Right cardiac atrium (tissue), 5 donors: ENCODE data around the gene TMCC2. TPM values are rescaled to one million over a fixed set of nuclear protein-coding genes. Genes with fewer than 3 reads are reported as not detected.
"Not testable (repeated sequence)": the region's sequence is repeated elsewhere in the genome, so short reads cannot be mapped to it uniquely, and the experiment has no call there.

Experiments used
- ATAC-seq, 2 donors: fragments of 200-7000 bp; cut with Tn5 transposase; one replicate each; pipeline versions ENCODE4 v1.8.0 to v1.9.1; 2020; ENCODE audit warnings: moderate library complexity in 2 of 2, mild to moderate bottlenecking in 1 of 2
- DNase-seq, 3 donors: peaks; one replicate each; pipeline ENCODE4 v3.0.0-alpha.2; 2020
- H3K27ac ChIP-seq: one replicate; pipeline ENCODE4 v1.5.1; 2013; ENCODE audit warnings: mild to moderate bottlenecking, low read length, control low read depth, moderate library complexity
- H3K27me3 ChIP-seq: one replicate; pipeline ENCODE4 v1.6.1; 2013; ENCODE audit not compliant: control insufficient read depth, insufficient read depth
- H3K4me1 ChIP-seq: one replicate; pipeline ENCODE4 v1.6.1; 2013; ENCODE audit warnings: low read length; ENCODE audit not compliant: control insufficient read depth, insufficient read depth
- H3K4me3 ChIP-seq: one replicate; pipeline ENCODE4 v1.5.1; 2013; ENCODE audit warnings: low read length, control low read depth
- H3K9me3 ChIP-seq: one replicate; pipeline ENCODE4 v1.6.1; 2013; ENCODE audit warnings: low read length; ENCODE audit not compliant: control insufficient read depth
- WGBS: extraction: QIAGEN DNeasy Blood & Tissue Kit; methylation state at CpG from one replicate; pipeline ENCODE4 v1.1.7; 2013; 5-methylcytosine and 5-hydroxymethylcytosine counted together
- intact Hi-C, 4 donors: fragments of 100-400 bp; cut with DNase I; formaldehyde crosslinking; loops; one replicate each; pipeline versions ENCODE4 v1.11.0 to v1.14.0; 2022 to 2023
- polyA plus RNA-seq: library from polyadenylated mRNA; stranded (reverse); fragments of 200-250 nt; gene quantifications from one replicate; pipeline ENCODE4 v1.2.3, GENCODE V29; 2013
- total RNA-seq, 4 donors: library from RNA; stranded (reverse); fragmentation: NEBNext Ultra II Directional; extraction: Animal tissue kit (Norgen Biotek cat#: 25700); gene quantifications; one replicate each; pipeline ENCODE4 v1.2.1, GENCODE V29; 2021
- donor health status: healthy with polysubstance abuse.
- donor health status: DM: no; HTN: yes; CAD: no.
- donor health status: DM: no; HTN: no; CAD: no.
- donor health status: DM: no; HTN: yes; CAD: no; lungs with severe emphysema.
- donor health status: DM: yes; HTN: yes; CAD: no.

The TMCC2 gene
- total and polyA plus RNA-seq, 5 donors, result 6.5 to 15.9 (median 14.9) TPM

DNA sequence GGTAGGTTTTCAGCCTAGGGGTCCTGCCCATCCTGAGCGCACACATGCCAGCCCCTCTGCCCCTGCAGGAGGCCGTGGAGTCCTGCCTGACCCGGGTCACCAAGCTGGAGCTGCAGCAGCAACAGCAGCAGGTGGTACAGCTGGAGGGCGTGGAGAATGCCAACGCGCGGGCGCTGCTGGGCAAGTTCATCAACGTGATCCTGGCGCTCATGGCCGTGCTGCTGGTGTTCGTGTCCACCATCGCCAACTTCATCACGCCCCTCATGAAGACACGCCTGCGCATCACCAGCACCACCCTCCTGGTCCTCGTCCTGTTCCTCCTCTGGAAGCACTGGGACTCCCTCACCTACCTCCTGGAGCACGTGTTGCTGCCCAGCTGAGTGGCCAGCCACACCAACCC, 44.0 kb downstream of the TMCC2 start:
- H3K9me3 ChIP-seq, result no peaks in the 10 kb centered on the region
- intact Hi-C loops, result loop anchor here in 2 of 4 donors (1.0 to 2.0 kb wide), 2 partner anchors 53 to 54 kb away; no protein-coding TSS in a partner anchor
- DNase-seq (no peak), ATAC-seq (no peak)
- H3K4me3 ChIP-seq, result no peak overlapping the region
- no peaks in the 10 kb centered on the region for H3K27me3 ChIP-seq
- 86% methylated on average over 18 of the region's 18 CpGs for WGBS
- H3K27ac ChIP-seq, result no peak overlapping the region
- H3K4me1 ChIP-seq, result peaks cover 10% of the 10 kb centered on the region

GRCh38 chr1:205272536-205272935, 44.8 kb downstream of the TMCC2 start:
- 84% methylated on average over 3 of the region's 3 CpGs for WGBS
- intact Hi-C loops, result loop anchor here in 1 of 4 donors (2.0 kb wide), 1 partner anchor 52 kb away; no protein-coding TSS in a partner anchor

DNA sequence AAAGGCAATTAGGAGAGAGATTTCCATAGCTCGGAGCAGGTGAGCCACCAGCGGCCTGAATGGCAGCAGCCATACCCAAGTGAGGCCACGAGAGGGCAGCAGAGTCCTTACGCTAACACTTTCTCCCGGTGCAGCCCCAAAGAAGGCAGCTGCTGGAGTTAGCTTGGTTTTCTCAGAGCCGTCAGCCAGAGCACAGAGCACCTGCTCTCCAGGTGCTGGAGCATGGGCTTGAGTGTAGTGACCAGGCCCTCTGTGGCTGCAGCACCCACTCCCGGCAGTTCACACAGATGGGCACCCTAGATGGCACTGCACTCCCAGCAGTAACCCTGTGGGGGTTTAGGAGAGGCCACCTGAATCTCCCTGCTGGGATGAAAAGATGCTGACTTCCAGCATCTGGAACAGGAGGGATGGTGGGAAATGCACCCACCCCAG, 45.8 kb downstream of the TMCC2 start:
- DNase-seq (peak; percentile 79 to 93 (median 90)), ATAC-seq (peak; percentile 71 to 76)
- no peak overlapping the region for H3K4me3 ChIP-seq
- intact Hi-C loops, result loop anchor here in 1 of 4 donors (2.0 kb wide), 1 partner anchor 51 kb away; no protein-coding TSS in a partner anchor
- WGBS, result 10% methylated on average over 7 of the region's 7 CpGs
- H3K9me3 ChIP-seq, result no peaks in the 10 kb centered on the region
- peaks cover 7% of the 10 kb centered on the region for H3K4me1 ChIP-seq
- H3K27me3 ChIP-seq, result no peaks in the 10 kb centered on the region
- no peak overlapping the region for H3K27ac ChIP-seq

More at GRCh38 chr1:205272536-205272935, 44.8 kb downstream of the TMCC2 start:
- DNase-seq, result no peak
- Histone ChIP-seq H3K4me1 (peaks cover 7% of the 10 kb centered on the region), H3K27ac (no peak overlapping the region), H3K27me3 (no peaks in the 10 kb centered on the region), H3K4me3 (no peak overlapping the region), H3K9me3 (no peaks in the 10 kb centered on the region)
- ATAC-seq, result no peak

DNA sequence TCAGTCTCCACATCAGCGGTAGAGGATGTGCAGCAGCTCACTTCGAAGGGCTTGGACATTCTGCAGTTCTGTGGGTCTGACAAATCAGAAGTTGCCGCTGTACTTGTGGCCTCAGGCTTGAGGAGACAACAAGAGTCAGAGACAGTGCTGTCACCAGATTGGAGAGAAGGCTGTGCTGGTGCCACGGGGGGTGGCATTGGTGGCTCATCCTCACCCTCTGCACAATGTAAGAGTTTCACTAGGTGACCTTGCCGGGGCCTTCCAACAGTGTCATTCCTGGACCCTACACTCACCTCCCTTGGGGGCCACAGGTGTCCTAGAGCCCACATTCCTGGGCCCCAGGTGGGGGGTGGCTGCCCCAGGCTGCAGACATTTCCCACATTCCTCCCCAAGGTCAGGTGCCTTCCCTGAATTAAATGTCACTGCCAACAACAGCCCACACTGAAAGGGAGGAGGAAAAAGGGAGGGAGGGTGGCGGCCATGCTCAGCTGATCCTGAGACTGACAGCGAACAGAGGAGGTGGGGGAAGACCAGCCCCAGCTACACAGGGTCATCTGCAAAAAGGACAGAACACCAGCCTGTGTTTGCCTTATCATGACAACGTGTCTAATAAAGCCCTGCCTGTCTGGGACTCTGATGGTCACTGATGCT, 46.4 kb downstream of the TMCC2 start:
- H3K4me1 ChIP-seq, result peaks cover 7% of the 10 kb centered on the region
- no peaks in the 10 kb centered on the region for H3K9me3 ChIP-seq
- intact Hi-C loops, result loop anchor here in 3 of 4 donors (1.0 to 2.0 kb wide), 3 partner anchors 49 to 51 kb away; no protein-coding TSS in a partner anchor
- peak in 1 of 2 donors; percentile 18 for ATAC-seq
- H3K27ac ChIP-seq, result peak overlapping the region; percentile 19
- DNase-seq, result peak in 1 of 3 donors; percentile 41
- H3K27me3 ChIP-seq, result no peaks in the 10 kb centered on the region
- H3K4me3 ChIP-seq, result no peak overlapping the region
- 67% methylated on average over 8 of the region's 8 CpGs for WGBS

DNA sequence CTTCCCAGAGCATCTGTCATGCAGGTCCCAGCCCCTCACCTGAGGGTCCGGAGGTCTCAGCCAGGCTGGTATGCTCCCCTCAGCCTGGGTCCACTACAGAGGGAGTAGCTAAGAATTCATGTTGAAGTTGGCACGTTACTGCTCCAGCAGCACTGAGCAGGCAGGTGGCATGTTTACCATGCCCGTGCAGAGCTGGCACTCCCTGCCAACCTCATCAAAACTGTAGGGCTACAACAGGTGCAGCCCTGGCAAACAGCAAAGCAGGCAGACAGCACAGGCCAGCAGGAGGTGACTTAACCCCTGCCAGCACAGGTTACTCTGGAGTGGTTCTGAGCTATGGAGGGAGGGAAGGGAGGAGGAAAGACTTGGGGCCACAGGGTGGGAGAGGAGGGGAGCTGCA, 47.4 kb downstream of the TMCC2 start:
- Histone ChIP-seq H3K27me3 (no peaks in the 10 kb centered on the region), H3K4me1 (peaks cover 7% of the 10 kb centered on the region), H3K27ac (no peak overlapping the region), H3K4me3 (no peak overlapping the region), H3K9me3 (no peaks in the 10 kb centered on the region)
- WGBS, result 84% methylated on average over 3 of the region's 3 CpGs
- intact Hi-C loops, result loop anchor here in 2 of 4 donors (2.0 kb wide), 2 partner anchors 48 to 50 kb away; no protein-coding TSS in a partner anchor
- ATAC-seq, result no peak
- DNase-seq, result peak in 1 of 3 donors; percentile 19

DNA sequence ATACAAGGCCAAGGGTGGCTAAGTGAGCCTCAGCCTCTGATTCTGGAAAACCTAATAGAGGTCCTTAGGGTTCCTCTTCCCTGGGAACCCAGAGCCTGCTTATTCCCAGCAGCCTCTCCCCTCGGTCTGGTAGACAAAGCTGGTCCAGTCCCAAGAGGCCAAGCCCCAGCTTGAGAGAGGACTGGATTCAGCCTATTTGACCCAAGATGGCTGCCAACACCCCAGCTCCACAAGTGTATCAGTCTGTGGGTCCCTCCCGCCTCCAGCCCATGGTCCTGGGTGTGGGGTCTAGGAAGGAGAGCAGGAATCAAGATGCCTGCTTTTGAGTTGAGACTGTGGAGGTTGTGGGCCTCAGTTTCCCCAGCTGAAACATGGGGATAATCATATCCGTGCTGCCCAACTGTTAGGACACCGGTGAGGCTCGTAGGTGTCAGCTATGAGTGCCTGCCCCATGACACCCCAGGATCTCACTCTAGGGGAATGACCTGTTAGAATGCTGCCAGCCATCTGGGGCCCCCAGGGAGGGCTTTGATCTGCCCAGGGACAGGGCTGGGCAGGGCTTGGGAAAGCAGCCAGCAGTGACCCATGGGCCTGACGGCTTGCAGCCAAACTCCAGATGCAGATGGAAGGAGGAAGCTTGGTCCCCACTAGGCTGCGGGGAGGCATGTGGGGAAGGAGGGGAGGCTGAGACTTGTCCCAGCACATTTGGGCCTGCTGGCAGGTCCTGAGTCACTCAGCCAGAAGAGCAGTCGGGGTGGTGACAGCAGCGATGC, 48.4 kb downstream of the TMCC2 start:
- ATAC-seq (no peak), DNase-seq (no peak)
- Histone ChIP-seq H3K4me3 (no peak overlapping the region), H3K9me3 (no peaks in the 10 kb centered on the region), H3K4me1 (peaks cover 6% of the 10 kb centered on the region), H3K27ac (no peak overlapping the region), H3K27me3 (no peaks in the 10 kb centered on the region)
- WGBS, result 78% methylated on average over 9 of the region's 9 CpGs
- intact Hi-C loops, result loop anchor here in 2 of 4 donors (2.0 kb wide), 2 partner anchors 47 to 49 kb away; no protein-coding TSS in a partner anchor

DNA sequence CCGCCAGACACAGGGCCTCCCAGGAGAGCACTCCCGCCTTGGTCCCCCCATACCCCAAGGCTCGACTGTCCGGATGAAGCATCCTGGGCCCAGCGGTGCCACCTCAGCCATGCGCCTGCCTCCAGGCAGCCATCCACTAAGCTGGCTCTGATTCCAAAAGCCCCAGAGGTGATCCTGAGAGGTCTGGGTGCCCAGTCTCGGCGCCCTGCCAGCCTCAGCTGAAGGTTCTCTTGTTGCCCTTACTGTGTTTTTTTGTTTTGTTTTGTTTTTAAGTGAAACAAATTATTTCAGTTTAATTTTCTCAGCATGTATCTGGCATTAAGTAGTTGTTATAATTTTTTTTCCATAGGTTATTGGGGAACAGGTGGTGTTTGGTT, 48.9 kb downstream of the TMCC2 start:
- H3K4me1 ChIP-seq, result peaks cover 2% of the 10 kb centered on the region
- no peak overlapping the region for H3K4me3 ChIP-seq
- 79% methylated on average over 8 of the region's 8 CpGs for whole genome bisulfite sequencing
- no peak overlapping the region for H3K27ac ChIP-seq
- DNase-seq (no peak), ATAC-seq (no peak)
- no peaks in the 10 kb centered on the region for H3K27me3 ChIP-seq
- no peaks in the 10 kb centered on the region for H3K9me3 ChIP-seq
- intact Hi-C loops, result no loop called here

- Histone ChIP-seq H3K4me1 (peaks cover 7% of the 10 kb centered on the region), H3K27ac (no peak overlapping the region), H3K9me3 (no peaks in the 10 kb centered on the region), H3K27me3 (no peaks in the 10 kb centered on the region), H3K4me3 (no peak overlapping the region)
- intact Hi-C loops, result no loop called here
- ATAC-seq (no peak), DNase-seq (no peak)
- WGBS, result 83% methylated on average over 3 of the region's 3 CpGs
These were observed 52.2 kb downstream of the TMCC2 start for GRCh38 chr1:205279986-205280385.

DNA sequence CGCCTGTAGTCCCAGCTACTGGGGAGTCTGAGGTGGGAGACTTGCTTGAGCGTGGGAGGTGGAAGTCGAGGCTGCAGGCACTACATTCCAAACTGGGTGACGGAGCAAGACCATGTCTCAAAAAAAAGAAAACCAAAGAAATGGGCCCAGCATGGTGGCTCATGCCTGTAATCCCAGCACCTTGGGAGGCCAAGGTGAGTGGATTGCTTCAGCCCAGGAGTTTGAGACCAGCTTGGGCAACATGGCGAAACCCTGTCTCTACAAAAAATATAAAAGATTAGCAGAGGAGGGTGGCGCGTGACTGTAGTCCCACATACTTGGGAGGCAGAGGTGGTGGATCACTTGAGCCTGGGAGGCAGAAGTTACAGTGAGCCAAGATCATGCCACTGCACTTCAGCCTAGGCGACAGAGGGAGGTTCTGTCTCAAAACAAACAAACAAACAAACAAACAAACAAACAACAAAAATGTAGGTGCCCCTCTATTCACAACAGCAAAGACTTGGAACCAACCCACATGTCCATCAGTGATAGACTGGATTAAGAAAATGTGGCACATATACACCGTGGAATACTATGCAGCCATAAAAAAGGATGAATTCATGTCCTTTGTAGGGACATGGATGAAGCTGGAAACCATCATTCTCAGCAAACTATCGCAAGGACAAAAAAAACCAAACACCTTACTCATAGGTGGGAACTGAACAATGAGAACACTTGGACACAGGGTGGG, 53.1 kb downstream of the TMCC2 start:
- ATAC-seq, H3K4me3 ChIP-seq, DNase-seq, H3K27ac ChIP-seq, H3K9me3 ChIP-seq, H3K4me1 ChIP-seq, intact Hi-C loops, H3K27me3 ChIP-seq: not testable (repeated sequence)
- 96% methylated on average over 10 of the region's 10 CpGs for WGBS

DNA sequence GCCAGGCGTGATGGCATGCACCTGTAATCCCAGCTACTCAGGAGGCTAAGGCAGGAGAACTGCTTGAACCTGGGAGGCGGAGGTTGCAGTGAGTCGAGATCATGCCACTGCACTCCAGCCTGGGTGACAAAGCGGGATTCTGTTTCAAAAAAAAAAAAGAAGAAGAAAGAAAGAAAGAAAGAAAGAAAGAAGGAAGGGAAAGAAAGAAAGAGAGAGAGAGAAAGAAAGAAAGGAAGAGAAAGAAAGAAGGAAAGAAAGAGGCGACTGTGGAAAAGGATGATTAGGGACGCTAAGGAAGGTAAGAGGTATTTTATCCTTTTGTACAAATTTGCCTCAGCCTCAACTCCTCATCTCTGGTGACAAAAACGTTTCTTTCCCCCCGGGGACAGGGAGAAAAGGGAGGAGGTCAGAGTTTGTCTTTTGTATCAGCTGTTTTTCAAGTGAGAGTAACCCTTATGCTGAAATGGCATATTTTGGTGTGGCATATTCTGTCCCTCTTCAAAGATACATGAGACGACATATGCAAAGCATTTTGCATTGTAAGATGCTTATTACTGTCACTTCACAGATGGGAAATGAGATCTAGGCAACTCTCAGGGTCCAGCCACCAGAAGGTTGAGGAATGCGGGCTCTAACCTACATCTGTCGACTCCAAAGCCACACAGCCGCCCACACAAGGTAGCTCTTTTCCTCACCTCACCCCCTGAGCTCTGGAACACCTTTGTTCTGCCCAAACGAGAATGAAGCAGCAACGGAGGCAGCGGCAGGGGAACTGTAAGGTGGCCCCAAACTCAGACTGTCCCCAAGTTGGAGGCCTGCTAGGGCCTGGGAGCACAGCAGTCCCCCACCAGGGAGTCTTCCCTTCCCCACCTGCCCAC, 55.8 kb downstream of the TMCC2 start:
- peaks cover 7% of the 10 kb centered on the region for H3K4me1 ChIP-seq
- no peak overlapping the region for H3K27ac ChIP-seq
- no peaks in the 10 kb centered on the region for H3K9me3 ChIP-seq
- no peak for DNase-seq
- no peak for ATAC-seq
- H3K27me3 ChIP-seq, result no peaks in the 10 kb centered on the region
- 86% methylated on average over 15 of the region's 15 CpGs for WGBS
- intact Hi-C loops, result no loop called here
- no peak overlapping the region for H3K4me3 ChIP-seq
